HPDE6-E6E7 (cell line): ENCODE results near the gene CDH6.

Experiments used
- DNase-seq: peaks from one replicate; pipeline ENCODE4 v3.0.0; 2011; ENCODE audit warnings: missing footprints; ENCODE audit errors: extremely low spot score

The CDH6 gene

GRCh38 chr5:31193591-31194467 is at the start of gene CDH6:
Gene CDH6 (plus strand): TSS chr5:31193686. CDS start chr5:31267474, 73,788 bp downstream.
- peak; percentile 17 for DNase-seq

GRCh38 chr5:31144364-31144763 is 49.1 kb upstream of the CDH6 start:
- no peak for DNase-seq

GRCh38 chr5:31148959-31149475 is 44.5 kb upstream of the CDH6 start:
- DNase-seq = no peak

GRCh38 chr5:31153521-31153920 is 40.0 kb upstream of the CDH6 start:
- no peak for DNase-seq

GRCh38 chr5:31156631-31157160 is 36.8 kb upstream of the CDH6 start:
- no peak for DNase-seq

GRCh38 chr5:31157720-31158119 is 35.8 kb upstream of the CDH6 start:
- no peak for DNase-seq

GRCh38 chr5:31158686-31159085 is 34.8 kb upstream of the CDH6 start:
- DNase-seq = no peak

GRCh38 chr5:31161781-31162181 is 31.7 kb upstream of the CDH6 start:
- peak; percentile 17 for DNase-seq

GRCh38 chr5:31165729-31166128 is 27.8 kb upstream of the CDH6 start:
- DNase-seq = no peak

- no peak for DNase-seq
Observed at GRCh38 chr5:31169379-31169778, 24.1 kb upstream of the CDH6 start.

- no peak for DNase-seq
Observed at GRCh38 chr5:31172881-31173280, 20.6 kb upstream of the CDH6 start.

GRCh38 chr5:31173614-31174013 is 19.9 kb upstream of the CDH6 start:
- no peak for DNase-seq

- DNase-seq = no peak
Observed at GRCh38 chr5:31181376-31181987, 12.0 kb upstream of the CDH6 start.

GRCh38 chr5:31182136-31182535 is 11.3 kb upstream of the CDH6 start:
- DNase-seq = no peak

GRCh38 chr5:31185951-31186350 is 7.5 kb upstream of the CDH6 start:
- no peak for DNase-seq

- DNase-seq = no peak
Observed at GRCh38 chr5:31186672-31187267, 6.7 kb upstream of the CDH6 start.

GRCh38 chr5:31187591-31187990 is 5.9 kb upstream of the CDH6 start:
- no peak for DNase-seq

GRCh38 chr5:31192442-31192841 is 1.0 kb upstream of the CDH6 start:
- no peak for DNase-seq

GRCh38 chr5:31193116-31193515 is 370 bp upstream of the CDH6 start:
- DNase-seq = no peak

GRCh38 chr5:31194468-31194813 is 955 bp downstream of the CDH6 start:
- no peak for DNase-seq

- DNase-seq = peak; percentile 21
Observed at GRCh38 chr5:31194892-31195555, 1.5 kb downstream of the CDH6 start.

GRCh38 chr5:31196309-31196708 is 2.8 kb downstream of the CDH6 start:
- DNase-seq = peak; percentile 8
